RPMI8226 (cell line): ENCODE measurements around the gene NAMPT.
"Not testable (repeated sequence)": the region's sequence is repeated elsewhere in the genome, so short reads cannot be mapped to it uniquely, and the experiment has no call there.

ENCODE experiments used
- DNase-seq: peaks from one replicate; pipeline ENCODE4 v3.0.0-alpha.2; 2015

NAMPT gene

DNA sequence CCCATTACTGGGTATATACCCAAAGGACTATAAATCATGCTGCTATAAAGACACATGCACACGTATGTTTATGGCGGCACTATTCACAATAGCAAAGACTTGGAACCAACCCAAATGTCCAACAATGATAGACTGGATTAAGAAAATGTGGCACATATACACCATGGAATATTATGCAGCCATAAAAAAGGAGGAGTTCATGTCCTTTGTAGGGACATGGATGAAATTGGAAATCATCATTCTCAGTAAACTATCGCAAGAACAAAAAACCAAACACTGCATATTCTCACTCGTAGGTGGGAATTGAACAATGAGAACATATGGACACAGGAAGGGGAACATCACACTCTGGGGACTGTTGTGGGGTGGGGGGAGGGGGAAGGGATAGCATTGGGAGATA lies 13.8 kb upstream of the NAMPT start:
- DNase-seq = not testable (repeated sequence)

DNA sequence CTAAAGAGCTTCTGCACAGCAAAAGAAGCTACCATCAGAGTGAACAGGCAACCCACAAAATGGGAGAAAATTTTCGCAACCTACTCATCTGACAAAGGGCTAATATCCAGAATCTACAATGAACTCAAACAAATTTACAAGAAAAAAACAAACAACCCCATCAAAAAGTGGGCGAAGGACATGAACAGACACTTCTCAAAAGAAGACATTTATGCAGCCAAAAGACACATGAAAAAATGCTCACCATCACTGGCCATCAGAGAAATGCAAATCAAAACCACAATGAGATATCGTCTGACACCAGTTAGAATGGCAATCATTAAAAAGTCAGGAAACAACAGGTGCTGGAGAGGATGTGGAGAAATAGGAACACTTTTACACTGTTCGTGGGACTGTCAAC lies 13.4 kb upstream of the NAMPT start:
- DNase-seq = not testable (repeated sequence)

DNA sequence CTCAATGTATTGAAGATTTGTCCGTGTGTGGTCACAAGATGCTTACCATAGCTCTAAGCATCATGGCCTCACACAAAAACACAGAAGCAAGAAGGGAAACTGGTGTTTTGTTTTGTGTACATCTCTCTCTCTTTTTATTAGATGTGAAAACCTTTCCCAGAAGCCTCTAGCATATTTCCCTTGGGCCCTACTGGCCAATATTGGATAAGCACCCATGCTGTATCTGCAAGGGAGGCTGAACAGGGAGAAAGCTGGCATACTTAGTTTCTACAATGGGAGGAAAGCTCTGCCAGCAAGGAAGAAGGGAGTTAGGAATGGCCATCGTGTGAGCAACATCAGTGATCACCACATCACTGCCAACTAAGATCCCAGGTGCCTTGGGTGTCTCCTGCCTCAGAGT lies 9.6 kb upstream of the NAMPT start:
- DNase-seq = peak; percentile 27

DNA sequence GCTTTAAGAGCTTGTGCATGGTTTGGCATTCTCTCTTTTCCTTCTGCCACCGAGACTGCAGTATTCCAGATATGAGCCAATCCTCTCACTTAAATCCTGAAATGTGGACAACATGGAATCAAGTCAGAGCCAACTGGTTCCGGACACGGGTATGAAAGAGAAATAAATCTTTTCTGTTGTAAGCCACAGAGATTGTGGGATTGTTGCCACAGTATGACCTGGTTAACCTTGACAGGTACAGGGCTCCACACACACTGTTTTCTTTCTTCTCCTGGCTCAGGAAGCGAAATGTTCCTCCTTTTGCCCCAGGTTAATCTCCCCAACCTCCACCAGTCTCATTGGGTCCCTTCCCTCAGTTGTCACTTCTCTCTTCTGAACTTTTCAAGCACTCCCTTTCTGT lies 6.5 kb upstream of the NAMPT start:
- DNase-seq = no peak

DNA sequence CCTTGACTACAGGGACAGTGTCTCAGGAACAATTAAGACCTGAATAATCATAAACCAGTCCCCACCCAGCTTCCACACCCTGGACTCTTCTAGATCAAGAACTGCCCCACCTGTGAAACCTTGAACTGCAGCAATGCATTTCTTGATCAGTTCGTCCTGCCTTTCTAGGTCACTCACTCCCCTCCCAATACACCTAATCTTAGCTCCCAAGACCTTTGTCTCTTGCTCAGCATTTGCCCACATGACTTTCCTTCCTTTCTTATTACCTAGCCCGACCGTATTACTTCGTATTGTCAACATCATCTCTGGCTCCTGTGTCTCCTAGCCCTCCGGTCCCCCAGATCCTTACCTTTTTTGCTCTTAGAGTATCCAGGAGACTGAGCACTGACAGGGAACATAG lies 5.5 kb upstream of the NAMPT start:
- DNase-seq = no peak

DNA sequence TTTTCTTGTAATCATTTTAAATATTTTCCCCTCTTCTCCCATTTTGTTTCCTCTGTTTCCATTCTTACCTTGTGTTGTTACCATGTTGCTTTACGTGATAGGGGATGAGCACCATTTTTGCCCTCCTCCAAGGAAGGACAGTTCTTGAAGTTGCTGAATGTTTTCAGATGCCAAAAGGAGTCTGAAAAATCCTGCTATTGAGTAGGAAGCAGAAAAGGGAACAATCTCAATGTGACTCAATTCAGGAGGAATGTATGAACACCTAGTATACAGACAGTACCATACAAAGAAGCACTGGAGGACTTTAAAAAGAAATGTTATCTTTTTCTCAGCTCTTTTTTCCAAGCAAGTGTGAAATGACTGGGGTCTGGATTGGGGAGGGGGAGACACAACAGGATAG lies 5.1 kb upstream of the NAMPT start:
- no peak for DNase-seq

DNA sequence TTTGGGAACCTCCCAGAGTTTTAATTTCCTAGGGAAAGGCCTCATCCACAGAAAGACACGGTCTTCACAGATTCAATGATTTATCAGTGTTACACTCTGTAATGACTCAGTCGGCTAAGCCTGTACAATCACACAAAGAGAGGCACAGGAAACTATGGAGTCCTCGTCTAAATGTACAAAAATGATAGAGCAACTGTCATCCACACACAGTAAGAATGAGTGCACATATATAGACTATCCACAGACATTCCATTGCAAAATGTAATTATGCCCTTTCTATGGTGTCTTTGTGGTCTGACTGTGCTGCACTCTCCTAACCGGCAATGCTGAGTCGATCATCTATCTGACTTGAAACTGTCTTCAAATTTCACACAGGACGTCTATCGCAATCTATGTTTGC lies 3.5 kb upstream of the NAMPT start:
- DNase-seq = no peak

DNA sequence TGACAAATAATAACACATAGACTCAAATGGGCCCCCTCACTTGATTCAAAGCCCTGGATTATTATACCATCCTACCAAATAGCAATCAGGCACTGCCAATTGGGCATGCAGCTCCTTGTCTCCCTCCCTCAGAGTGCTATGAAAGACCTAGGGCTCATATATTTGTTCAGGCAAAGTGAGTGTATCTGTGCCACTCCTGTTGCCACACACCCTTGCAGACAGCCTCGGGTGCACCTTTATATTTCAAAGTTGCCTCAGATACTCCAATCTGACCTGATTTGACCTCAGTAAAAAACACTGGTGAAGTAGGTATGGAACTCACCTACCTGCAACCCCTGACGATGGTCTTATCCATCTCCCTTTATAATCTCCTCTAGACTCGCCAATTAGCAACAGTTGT lies 3.0 kb upstream of the NAMPT start:
- DNase-seq = no peak

DNA sequence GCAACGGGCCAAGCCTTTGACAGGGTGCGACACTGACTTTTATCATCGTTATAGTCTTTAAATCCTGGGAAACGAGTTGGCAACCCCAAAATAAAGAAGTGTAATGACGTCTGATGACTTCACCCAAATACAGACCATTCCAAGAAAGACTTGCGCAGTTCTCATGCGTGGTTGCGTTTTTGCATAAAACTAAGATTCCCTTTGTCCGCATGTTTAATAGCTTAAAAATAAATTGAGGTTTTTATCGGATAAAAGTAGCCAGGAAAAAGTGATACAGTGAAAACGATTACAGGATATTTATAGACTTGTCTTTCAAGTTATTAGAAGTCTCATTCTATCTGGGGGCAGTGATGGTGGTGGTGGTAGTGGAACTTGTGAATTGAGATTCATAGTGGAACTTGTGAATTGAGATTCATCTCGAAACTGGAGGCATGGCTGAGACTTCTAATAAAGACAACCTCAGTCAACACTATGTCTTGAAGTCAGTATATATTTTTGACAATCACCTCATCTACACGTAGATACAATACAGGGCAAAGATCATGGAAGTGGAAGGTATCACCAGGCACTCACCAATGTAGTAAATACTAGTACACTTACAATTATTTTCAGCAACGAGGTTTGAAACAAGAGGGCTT lies 1.2 kb upstream of the NAMPT start:
- DNase-seq = peak; percentile 18

DNA sequence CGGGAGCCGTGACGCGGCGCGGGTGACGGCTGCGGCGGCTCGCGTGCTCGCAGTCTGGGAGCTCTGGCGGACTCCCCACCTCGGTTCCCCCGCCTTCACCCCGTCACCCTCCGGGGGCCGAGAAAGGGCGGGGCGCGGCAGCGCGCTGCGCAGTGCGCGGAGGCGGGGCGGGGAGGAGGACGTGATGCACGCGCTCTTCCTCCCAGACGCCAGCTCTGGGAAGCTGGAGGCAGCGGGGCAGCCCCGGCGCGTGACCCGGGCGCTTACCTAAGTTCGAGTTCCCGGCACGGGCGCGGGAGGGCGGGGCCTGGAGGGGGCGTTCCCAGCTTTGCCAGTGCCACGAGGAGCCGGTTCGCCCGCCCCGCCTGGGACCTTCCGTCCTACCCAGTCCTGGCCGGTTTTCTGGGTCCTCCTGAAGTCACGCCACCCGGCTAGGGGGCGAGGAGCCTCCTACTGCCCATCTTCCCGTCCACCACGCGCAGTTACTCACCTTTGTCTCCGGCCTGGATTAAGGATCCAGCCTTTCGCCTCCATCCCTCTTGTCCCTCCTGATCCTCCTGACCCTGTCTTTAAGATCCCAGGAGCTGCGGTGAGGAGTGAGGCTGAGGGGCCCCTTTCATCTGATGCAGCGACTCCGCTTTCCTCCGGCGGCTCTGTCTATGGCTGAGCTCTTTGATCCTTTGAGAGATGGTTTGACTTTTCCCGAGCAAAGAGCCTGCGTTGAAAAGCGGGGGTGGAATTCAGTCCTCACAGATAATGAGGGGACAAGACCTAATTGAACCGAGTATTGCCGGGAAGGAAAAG lies 470 bp upstream of the NAMPT start:
- peak; percentile 100 for DNase-seq

DNA sequence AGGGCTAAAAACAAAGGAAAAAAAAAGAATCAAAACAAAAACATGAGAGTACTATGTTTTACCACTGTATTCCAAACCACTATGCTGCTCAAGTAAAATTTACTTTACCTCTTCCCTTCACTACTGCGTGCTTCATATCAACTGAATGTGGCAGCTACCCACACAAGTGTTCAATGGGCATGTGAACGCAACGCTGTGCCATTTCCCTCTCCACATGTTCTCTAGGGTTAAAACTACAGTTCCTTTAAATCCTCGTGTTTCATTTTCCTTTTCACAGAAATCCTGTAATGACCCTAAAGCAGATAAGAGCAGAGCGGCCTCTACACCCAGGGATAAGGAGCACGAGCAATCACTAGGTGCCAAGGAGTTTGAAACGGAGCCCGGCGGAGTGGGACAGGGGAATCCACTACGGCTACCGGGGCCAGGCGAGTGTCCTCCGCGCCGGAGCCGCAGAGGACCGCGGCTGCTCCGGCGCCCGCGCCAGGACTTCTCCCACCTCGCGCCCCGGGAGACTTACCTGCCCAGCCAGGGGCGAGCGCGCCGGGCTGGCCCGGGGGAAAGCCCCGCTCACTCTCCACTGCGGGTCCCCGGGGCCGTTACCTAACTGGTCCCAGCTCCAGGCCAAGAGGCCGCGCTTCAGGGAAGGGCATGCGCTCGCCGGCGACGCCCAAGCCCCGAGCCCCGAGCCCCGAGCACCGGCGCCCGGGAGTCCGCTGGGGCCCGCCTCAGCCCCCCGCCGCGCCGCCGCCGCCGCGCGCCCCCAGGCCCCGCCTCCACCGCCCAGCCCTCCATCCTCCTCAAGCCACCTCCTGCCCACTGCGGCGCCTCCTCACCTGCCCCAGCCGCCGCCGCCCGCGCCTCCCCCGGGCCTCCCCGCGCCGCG lies 711 bp downstream of the NAMPT start:
- DNase-seq = peak; percentile 67

DNA sequence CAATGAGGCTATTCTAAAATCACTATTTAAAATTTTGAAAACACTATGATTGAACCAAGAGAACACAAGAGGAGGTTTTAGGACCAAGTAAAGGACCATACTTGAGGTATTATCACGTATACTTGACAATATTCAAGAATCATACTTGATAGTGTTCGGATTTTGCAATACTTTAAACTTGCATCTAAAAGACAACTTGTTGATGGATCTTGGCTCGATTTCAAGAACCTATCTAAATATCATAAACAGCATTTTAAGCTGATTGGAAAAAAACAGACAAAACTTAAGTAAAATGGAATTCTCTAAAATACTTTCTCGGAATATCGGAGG lies 1.3 kb downstream of the NAMPT start:
- DNase-seq = no peak

DNA sequence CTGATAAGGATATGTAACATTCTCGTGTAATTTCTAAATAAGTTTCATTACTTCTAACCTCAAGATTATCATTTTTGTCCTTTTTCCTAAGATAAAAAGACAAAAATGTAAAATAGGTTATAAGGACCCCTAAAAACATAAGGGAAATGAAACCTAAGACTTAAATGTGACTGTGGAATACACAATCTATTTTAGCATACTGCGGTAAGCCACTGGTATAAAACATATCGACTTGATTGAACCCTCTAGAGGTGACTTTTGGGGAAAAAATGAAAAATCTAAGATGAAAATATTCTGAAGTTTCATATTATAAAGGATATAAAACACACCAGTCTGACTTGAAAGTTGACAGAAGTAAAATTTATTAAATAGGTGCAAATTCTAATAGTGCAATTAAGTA lies 1.9 kb downstream of the NAMPT start:
- peak; percentile 14 for DNase-seq

DNA sequence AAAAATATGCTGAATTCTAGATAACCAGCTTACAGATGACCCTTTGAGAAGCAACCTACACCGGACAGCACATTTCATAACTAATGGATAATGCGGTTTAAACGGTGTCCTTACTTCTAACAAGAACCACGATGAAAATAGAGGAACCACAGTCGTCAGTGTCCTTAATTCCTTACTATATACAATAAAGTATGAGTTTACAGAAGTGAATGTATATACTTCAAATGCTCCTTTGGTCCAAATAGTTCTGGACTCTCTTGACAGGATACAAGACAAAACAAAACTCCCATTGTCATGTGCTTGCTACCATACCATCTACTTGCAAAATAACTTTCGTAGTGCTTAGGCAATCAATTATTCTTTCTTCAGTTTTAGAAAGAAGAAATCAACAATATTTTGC lies 2.4 kb downstream of the NAMPT start:
- DNase-seq = peak; percentile 32

DNA sequence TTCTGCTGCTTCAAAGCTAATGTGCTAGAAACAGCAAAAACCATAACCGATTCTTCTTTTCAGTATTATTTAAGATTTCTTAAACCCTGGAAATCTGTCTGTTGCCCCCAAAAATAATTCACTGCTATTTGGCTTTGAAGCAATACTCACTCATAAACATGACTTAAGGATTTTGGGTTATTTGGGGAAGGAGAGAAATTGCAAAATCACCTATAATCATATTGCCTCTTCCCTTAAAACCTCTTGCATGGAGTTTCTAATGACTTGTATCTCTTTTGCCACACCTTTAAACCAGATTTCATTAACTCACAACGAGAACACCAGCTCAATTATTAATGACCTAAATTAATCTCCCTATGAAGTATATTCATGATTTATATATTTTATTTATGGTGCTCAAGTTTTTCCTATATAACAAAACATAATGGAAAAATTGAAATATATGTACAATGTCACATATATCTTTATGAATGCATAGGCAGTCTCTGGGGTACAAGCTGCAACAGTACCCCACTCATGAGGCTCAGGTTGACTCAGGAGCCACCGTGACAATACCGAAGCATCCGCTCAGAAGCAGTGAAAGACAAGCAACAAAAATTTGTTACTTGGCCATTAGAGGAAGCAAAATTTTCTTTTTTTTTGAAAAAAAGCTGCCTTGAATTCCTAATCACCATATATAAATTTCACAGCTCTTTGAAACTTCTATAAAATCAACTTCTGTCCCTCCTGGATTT lies 3.0 kb downstream of the NAMPT start:
- peak; percentile 17 for DNase-seq

DNA sequence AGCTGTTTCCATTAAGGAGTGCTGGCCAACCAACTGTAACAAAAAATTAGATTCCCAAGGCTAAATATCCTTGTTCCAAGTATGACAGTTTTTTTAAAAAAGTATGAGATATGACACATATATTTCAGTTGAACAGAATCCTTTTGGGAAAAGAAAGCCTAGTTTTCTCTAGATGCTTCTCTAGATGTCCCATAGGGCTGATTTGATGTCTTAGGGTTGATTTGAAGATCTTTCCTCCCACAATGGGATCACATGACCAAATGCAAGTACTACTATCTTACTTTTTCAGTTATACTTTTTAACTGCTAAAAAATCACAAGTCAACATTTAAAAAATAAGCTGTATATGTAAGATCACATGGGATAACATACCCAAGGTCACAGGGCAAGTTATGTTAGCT lies 3.7 kb downstream of the NAMPT start:
- DNase-seq = no peak

DNA sequence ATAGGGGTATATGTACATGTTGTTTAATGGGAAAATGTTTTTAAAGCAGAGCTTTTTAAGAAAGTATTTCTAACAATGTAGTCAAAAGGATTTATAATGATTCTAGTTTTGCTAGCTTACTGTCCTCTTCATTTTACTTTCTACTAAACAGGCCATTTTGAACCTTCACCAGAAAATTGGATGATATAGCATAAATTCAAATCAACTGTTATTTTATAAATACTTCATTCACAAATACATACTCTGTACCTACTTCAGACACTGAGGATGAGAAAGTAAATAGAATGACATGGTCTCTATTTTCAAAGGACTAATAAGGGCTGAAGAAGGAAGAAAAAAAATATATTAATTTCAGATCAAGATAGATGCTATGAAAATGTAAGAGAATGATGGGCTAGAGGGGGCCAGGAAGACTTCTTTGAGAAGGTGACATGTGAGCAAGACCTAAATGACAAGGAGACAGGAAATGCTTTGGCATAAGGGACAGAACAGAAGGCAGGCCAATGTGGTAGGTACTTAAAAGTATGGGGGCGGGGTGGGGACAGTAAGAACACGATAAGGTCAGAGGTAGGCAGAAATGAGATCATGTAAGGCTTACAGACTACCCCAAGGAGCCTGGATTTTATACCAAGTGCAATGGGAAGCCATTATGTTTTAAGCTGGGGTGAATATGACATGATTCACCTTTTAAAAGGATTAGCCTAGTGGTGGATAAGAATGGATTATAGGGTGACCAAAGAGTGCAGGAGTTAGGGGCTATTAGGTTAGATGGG lies 5.2 kb downstream of the NAMPT start:
- DNase-seq = no peak

DNA sequence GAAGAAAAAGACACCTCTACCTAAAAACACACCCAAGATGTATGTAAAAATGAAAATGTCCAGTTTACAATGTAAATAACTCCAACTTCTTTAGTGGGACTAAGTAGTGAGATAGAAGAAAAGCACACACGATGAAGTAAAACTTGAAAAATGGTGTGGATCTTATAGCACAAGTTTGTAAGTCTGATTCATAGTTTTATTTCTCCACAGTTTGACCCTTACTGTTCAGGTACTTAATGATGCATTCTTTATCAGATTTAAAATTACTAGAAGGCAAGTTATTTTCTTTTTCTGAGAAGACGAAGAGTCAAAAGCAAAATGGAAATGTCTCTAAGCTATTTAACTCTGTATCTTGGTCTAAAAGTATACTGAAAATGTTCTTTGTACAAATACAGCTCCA lies 6.1 kb downstream of the NAMPT start:
- DNase-seq = no peak

DNA sequence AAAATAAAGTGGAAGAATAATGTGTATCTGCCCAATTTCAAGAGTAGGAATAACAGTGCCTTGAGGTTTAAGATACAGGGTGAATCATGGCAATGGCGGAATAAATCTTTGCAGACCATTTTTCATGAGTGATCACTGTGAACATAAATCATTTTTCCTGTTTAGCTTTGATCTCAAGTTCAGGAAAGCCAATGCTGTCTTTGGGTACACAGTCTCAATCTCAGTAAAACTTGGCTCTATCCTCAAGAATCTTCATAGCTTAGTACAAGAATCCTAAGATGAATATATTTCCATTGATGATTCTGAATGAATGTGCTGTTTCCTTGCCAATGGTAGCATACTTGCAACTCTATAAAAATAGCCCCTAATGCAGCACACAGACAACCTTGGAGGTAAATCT lies 6.8 kb downstream of the NAMPT start:
- no peak for DNase-seq

DNA sequence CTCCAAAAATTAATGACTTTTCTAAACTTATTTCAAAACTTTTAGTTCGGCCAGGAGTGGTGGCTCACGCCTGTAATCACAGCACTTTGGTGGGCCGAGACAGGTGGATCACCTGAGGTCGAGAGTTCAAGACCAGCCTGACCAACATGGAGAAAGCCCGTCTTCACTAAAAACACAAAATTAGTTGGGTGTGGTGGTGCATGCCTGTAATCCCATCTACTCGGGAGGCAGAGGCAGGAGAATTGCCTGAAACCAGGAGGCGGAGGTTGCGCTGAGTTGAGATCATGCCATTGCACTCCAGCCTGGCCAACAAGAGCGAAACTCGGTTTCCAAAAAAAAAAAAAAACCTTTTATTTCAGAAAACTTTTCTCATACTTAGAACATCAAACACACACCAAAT lies 8.3 kb downstream of the NAMPT start:
- DNase-seq = no peak

DNA sequence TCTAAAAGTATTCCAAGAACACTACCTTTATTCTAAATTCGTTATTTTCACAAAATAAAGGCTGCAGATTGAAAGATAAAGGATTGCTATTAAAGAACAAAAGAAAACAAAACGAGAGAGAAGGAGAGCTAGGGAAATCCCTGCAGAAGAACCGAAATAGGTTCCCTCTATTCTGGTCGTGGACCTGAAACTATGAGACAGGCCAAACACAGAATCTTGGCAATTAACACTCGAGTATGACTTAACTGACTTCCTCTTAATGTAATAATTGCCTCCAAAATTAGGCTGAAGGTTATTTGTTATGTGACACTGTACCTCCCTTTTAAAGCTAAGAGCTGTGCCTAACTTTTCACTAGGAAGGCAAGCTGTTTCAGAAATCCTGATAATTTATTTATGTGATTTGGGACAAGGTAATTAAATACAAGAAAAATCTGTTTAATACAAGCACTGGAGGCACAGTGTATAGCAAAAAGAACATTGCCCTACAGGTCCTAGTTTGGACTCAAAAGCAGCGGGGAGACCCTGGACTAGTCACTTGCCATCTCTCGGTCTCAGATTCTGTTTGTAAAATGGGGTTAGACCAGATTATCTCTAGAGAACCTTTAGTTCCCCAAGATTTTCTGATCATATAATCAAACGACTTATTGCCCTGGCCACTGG lies 11.6 kb downstream of the NAMPT start:
- DNase-seq = peak; percentile 67
